HepG2 (cell line): ENCODE data around the gene IPCEF1. TPM values are rescaled to one million over a fixed set of nuclear protein-coding genes. Genes with fewer than 3 reads are reported as not detected.

Experiments used
- ARID4A ChIP-seq: sonication (generic); formaldehyde crosslinking; IDR thresholded peaks from 2 replicates; pipeline ENCODE4 v1.5.0; 2020; ENCODE audit warnings: mild to moderate bottlenecking, missing genetic modification reagents, borderline replicate concordance
- BRCA1 ChIP-seq: sonication (generic); formaldehyde crosslinking; IDR thresholded peaks from 2 replicates; pipeline ENCODE4 v1.4.0; 2020; ENCODE audit warnings: missing genetic modification reagents
- CBX5 ChIP-seq: sonication (generic); formaldehyde crosslinking; IDR thresholded peaks from 2 replicates; pipeline ENCODE4 v1.4.0; 2020; ENCODE audit warnings: missing genetic modification reagents, borderline replicate concordance
- DR1 ChIP-seq: sonication (generic); formaldehyde crosslinking; IDR thresholded peaks from 2 replicates; pipeline ENCODE4 v1.8.0; 2021; ENCODE audit warnings: mild to moderate bottlenecking, missing genetic modification reagents, inconsistent platforms
- FLYWCH1 ChIP-seq: sonication (generic); formaldehyde crosslinking; IDR thresholded peaks from 2 replicates; pipeline ENCODE4 v1.8.1; 2023; ENCODE audit warnings: mild to moderate bottlenecking, missing genetic modification reagents
- HMGXB4 ChIP-seq, 2 experiments: sonication (generic) in 1 of 2; formaldehyde crosslinking in 1 of 2; IDR thresholded peaks; 2 replicates each; pipeline versions ENCODE4 v1.4.0 to v1.6.1; 2018 to 2020; ENCODE audit warnings: missing genetic modification reagents in 2 of 2, borderline replicate concordance in 1 of 2, low read depth in 1 of 2, mild to moderate bottlenecking in 1 of 2, missing biosample characterization in 1 of 2
- HOXA7 ChIP-seq: sonication (generic); formaldehyde crosslinking; IDR thresholded peaks from 2 replicates; pipeline ENCODE4 v1.8.1; 2022; ENCODE audit warnings: mild to moderate bottlenecking, missing genetic modification reagents, moderate library complexity
- JUND ChIP-seq: sonication (generic); formaldehyde crosslinking; IDR thresholded peaks from 2 replicates; pipeline ENCODE4 v1.8.0; 2022; ENCODE audit warnings: mild to moderate bottlenecking, missing genetic modification reagents
- KLF9 ChIP-seq: IDR thresholded peaks from 2 replicates; pipeline ENCODE4 v1.6.1; 2016; ENCODE audit warnings: low read depth
- SNAPC5 ChIP-seq: sonication (generic); formaldehyde crosslinking; IDR thresholded peaks from 2 replicates; pipeline ENCODE4 v1.8.1; 2023; ENCODE audit warnings: mild to moderate bottlenecking, missing genetic modification reagents, borderline replicate concordance
- SRSF9 ChIP-seq: fragments of 200-400 bp; formaldehyde crosslinking; IDR thresholded peaks from 2 replicates; pipeline ENCODE4 v1.6.1; 2018; ENCODE audit warnings: borderline replicate concordance, mild to moderate bottlenecking, low read depth, low read length; ENCODE audit not compliant: insufficient read depth, poor library complexity, severe bottlenecking
- TBP ChIP-seq: sonication (generic); formaldehyde crosslinking; IDR thresholded peaks from 2 replicates; pipeline ENCODE4 v1.5.0; 2020; ENCODE audit warnings: missing genetic modification reagents
- TBX3 ChIP-seq: fragments of 450-650 bp; IDR thresholded peaks from 2 replicates; pipeline ENCODE4 v1.6.1; 2017; ENCODE audit warnings: antibody characterized with exemption, mild to moderate bottlenecking, inconsistent platforms, borderline replicate concordance
- TFE3 ChIP-seq: IDR thresholded peaks from 2 replicates; pipeline ENCODE4 v1.6.1; 2016
- TSC22D2 ChIP-seq: sonication (generic); formaldehyde crosslinking; IDR thresholded peaks from 2 replicates; pipeline ENCODE4 v1.5.1; 2020; ENCODE audit warnings: missing genetic modification reagents, mild to moderate bottlenecking, borderline replicate concordance
- ZNF33A ChIP-seq: sonication (generic); formaldehyde crosslinking; IDR thresholded peaks from 2 replicates; pipeline ENCODE4 v1.5.1; 2020; ENCODE audit warnings: missing genetic modification reagents, mild to moderate bottlenecking, moderate library complexity, borderline replicate concordance
- ZNF549 ChIP-seq: sonication (generic); formaldehyde crosslinking; IDR thresholded peaks from 2 replicates; pipeline ENCODE4 v1.5.0; 2020; ENCODE audit warnings: missing genetic modification reagents
- ZNF770 ChIP-seq: sonication (generic); formaldehyde crosslinking; IDR thresholded peaks from 2 replicates; pipeline ENCODE4 v1.5.0; 2020; ENCODE audit warnings: mild to moderate bottlenecking, missing genetic modification reagents
- polyA plus RNA-seq, 8 experiments: library from polyadenylated mRNA; depleted of rRNA in 3 of 8; stranded (reverse) in 7 of 8; unstranded in 1 of 8; fragments of >200 nt; fragmentation: Illumina TruSeq in 4 of 8; extraction: Trizol in 4 of 8; gene quantifications; 2 replicates each; pipeline versions ENCODE4 v1.2.1 to v1.2.3, GENCODE V29; 2011 to 2016; ENCODE audit warnings: low read depth in 4 of 8, missing spikeins in 1 of 8, mixed read lengths in 1 of 8; ENCODE audit not compliant: insufficient read depth in 1 of 8
- total RNA-seq, 5 experiments: library from RNA; depleted of rRNA; stranded (reverse); fragments of >200 nt; fragmentation: Illumina TruSeq; extraction: Trizol; gene quantifications; 2 replicates each; pipeline ENCODE4 v1.2.3, GENCODE V29; 2016; ENCODE audit warnings: low read depth in 1 of 5

IPCEF1 gene
- total and polyA plus RNA-seq, 2 of the 13 experiments (the other 11 are each of a cell fraction or from before 2014, with no cell fraction given) = 0.03 TPM; not detected in 1

- TF ChIP-seq ARID4A (CRISPR knock-in tag) = no peak
- no peak for TF ChIP-seq TBP
- TF ChIP-seq JUND = peak; percentile 75; the same call in 1 of the 2 replicates
- TF ChIP-seq HMGXB4 (CRISPR knock-in tag; IDR thresholded peaks at IDR 0.05; ENCODE audit: borderline replicate concordance in 1 of 2, low read depth in 1 of 2) = no peak
- TF ChIP-seq SNAPC5 = no peak
- no peak for TF ChIP-seq ZNF549 (CRISPR knock-in tag)
- TF ChIP-seq HOXA7 (CRISPR knock-in tag) = no peak
- TF ChIP-seq TBX3 = no peak
- TF ChIP-seq KLF9 (CRISPR knock-in tag) = no peak
- TF ChIP-seq TSC22D2 = no peak
- TF ChIP-seq TFE3 (CRISPR knock-in tag) = 0 out of 2 replicates have a peak, but pooled peaks have one; percentile 22
- TF ChIP-seq SRSF9 = no peak
- TF ChIP-seq ZNF770 (CRISPR knock-in tag) = peak; percentile 93
- no peak for TF ChIP-seq ZNF33A
- no peak for TF ChIP-seq DR1 (CRISPR knock-in tag)
- no peak for TF ChIP-seq FLYWCH1 (CRISPR knock-in tag)
- TF ChIP-seq BRCA1 = no peak
- TF ChIP-seq CBX5 (CRISPR knock-in tag) = peak; percentile 51; the same call in 1 of the 2 replicates
These were observed 30.5 kb upstream of the IPCEF1 start (continued) for GRCh38 chr6:154386848-154387717.
